Measurements from ENCODE around the gene C2CD4A. TPM values are rescaled to one million over a fixed set of nuclear protein-coding genes. Genes with fewer than 3 reads are reported as not detected.

C2CD4A gene
- total and polyA plus RNA-seq, 2 of the 4 experiments (the other 2 are of a cell fraction): not detected

- TF ChIP-seq NFE2L2 (IDR thresholded peaks at IDR 0.05; ENCODE audit: low read depth, low read length) (no peak), POLR2A (IDR thresholded peaks at IDR 0.05; ENCODE audit: low read depth, low read length) (no peak)
Observed at GRCh38 chr15:62059108-62059815, 7.5 kb upstream of the C2CD4A start (continued).

DNA sequence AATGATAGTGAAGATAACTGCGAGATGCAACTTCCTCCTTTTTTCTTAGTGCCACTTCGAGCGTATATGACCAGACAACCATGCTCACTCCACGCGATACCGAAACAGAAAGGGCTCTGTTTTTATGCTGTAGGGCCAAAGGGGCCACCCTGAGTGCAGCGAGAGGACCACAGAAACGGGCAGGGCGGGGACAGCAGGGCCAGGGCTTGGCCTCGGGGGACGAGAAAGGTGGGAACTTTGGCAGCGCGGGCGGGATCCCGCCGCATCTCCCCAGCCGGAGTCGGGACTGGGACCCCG, 7.0 kb upstream of the C2CD4A start:
- 2% methylated on average over 14 of the region's 19 CpGs; no CpG with 5 or more reads in 1 of the 2 experiments for WGBS, 2 experiments (ENCODE audit: extremely low coverage in 2 of 2, insufficient read length in 1 of 2)
- Histone ChIP-seq H2BK20ac (ENCODE audit: low read depth, low read length) (no peak overlapping the region), H3K9ac (ENCODE audit: low read depth, low read length) (peak overlapping the region; percentile 77), H3K79me1 (ENCODE audit: low read depth in 1 of 2, low read length in 2 of 2) (peaks cover 9 to 26% of the 10 kb centered on the region in 2 experiments; a peak in 3 of 4 replicates), H3K9me3 (ENCODE audit: control insufficient read depth, insufficient read depth, low read length) (no peaks in the 10 kb centered on the region), H3K4me2 (ENCODE audit: low read depth, low read length) (peak overlapping the region; percentile 88), H4K8ac (ENCODE audit: low read depth in 2 of 2, low read length in 2 of 2) (peak overlapping the region in 1 of 2 experiments; percentile 33; a peak in 1 of 4 replicates), H3K56ac (ENCODE audit: extremely low read depth, insufficient read depth, low read length) (peak overlapping the region; percentile 62; the same call in 1 of the 2 replicates), H4K91ac (ENCODE audit: insufficient read depth, low read depth, low read length) (no peak overlapping the region), H3K4ac (ENCODE audit: low read depth, low read length) (peak overlapping the region; percentile 56; the same call in 1 of the 2 replicates), H3K9me1 (ENCODE audit: insufficient read depth, low read length) (no peaks in the 10 kb centered on the region; the same call in 1 of the 2 replicates), H3K18ac (ENCODE audit: low read depth, low read length) (no peak overlapping the region), H3K4me1 (ENCODE audit: control insufficient read depth, insufficient read depth, low read length) (no peaks in the 10 kb centered on the region), H2AFZ (replicated peaks; ENCODE audit: low read length, poor library complexity) (peak overlapping the region; percentile 100), H2AK5ac (ENCODE audit: low read depth, low read length) (0 out of 2 replicates have a peak overlapping the region, but pooled peaks have one; percentile 14), H3K27me3 (ENCODE audit: control insufficient read depth, insufficient read depth, low read length) (peaks cover 14% of the 10 kb centered on the region), H3K23ac (ENCODE audit: low read depth, low read length) (peak overlapping the region; percentile 78), H2AK9ac (replicated peaks; ENCODE audit: low read depth, low read length, poor library complexity) (peak overlapping the region; percentile 75), H3K14ac (replicated peaks; ENCODE audit: low read depth, low read length) (peak overlapping the region; percentile 32; the same call in 1 of the 2 replicates), H4K20me1 (ENCODE audit: insufficient read depth, low read length) (no peaks in the 10 kb centered on the region), H2BK15ac (ENCODE audit: low read depth, low read length) (no peak overlapping the region), H3K36me3 (ENCODE audit: control insufficient read depth, insufficient read depth, low read length) (no peaks in the 10 kb centered on the region), H4K5ac (ENCODE audit: low read depth, low read length) (peak overlapping the region; percentile 31; the same call in 1 of the 2 replicates), H3K4me3 (ENCODE audit: insufficient read depth, low read depth, low read length) (peak overlapping the region; percentile 88), H2BK5ac (ENCODE audit: low read depth, low read length, poor library complexity, severe bottlenecking) (peak overlapping the region; percentile 41), H2BK120ac (ENCODE audit: low read depth, low read length) (no peak overlapping the region), H3K27ac (ENCODE audit: insufficient read depth, low read length) (peak overlapping the region; percentile 58)
- no TSS peak for BruUV-seq (replicated peaks)
- ATAC-seq (ENCODE audit: low read depth) (peak; percentile 67), DNase-seq (peak; percentile 51)
- ChIA-PET POLR2A (ENCODE audit: unreplicated experiment) (no interaction called here), CTCF (interaction anchor here (0.6 to 1.8 kb wide), 15 partner anchors 8 to 155 kb away, joined by 3 to 8 read pairs (median 4); no protein-coding TSS in a partner anchor)
- intact Hi-C loops (cut with micrococcal nuclease): loop anchor here (10.0 kb wide), 1 partner anchor 195 kb away; no protein-coding TSS in a partner anchor
- in situ Hi-C loops (cut with MboI; ENCODE audit: low sequenced_read_pairs): no loop called here
- dilution Hi-C loops (cut with HindIII; ENCODE audit: low sequenced_read_pairs, unreplicated experiment): no loop called here
- TF ChIP-seq RAD21 (IDR thresholded peaks at IDR 0.05; ENCODE audit: low read length) (no peak), RFX5 (IDR thresholded peaks at IDR 0.05; ENCODE audit: low read depth, low read length) (no peak), SMC3 (IDR thresholded peaks at IDR 0.05; ENCODE audit: low read depth, low read length) (no peak), USF2 (IDR thresholded peaks at IDR 0.05; ENCODE audit: low read depth, low read length) (no peak), FOS (IDR thresholded peaks at IDR 0.05; ENCODE audit: low read depth, low read length) (no peak), MAFK (IDR thresholded peaks at IDR 0.05; ENCODE audit: low read depth, low read length) (no peak), MAZ (IDR thresholded peaks at IDR 0.05; ENCODE audit: borderline replicate concordance, low read depth, low read length) (no peak), BHLHE40 (IDR thresholded peaks at IDR 0.05; ENCODE audit: low read depth, low read length) (no peak), NFE2L2 (IDR thresholded peaks at IDR 0.05; ENCODE audit: low read depth, low read length) (no peak), POLR2A (IDR thresholded peaks at IDR 0.05; ENCODE audit: low read depth, low read length) (no peak), ELK1 (IDR thresholded peaks at IDR 0.05; ENCODE audit: borderline replicate concordance, low read depth, low read length) (no peak), RCOR1 (IDR thresholded peaks at IDR 0.05; ENCODE audit: insufficient replicate concordance, low read length) (no peak), CEBPB (IDR thresholded peaks at IDR 0.05; ENCODE audit: low read depth, low read length) (no peak), CHD1 (IDR thresholded peaks at IDR 0.05; ENCODE audit: low read depth, low read length) (no peak), MXI1 (IDR thresholded peaks at IDR 0.05; ENCODE audit: borderline replicate concordance, low read depth, low read length) (no peak)

All from IMR-90 (cell line).